Fibroblast of lung (primary cell): ENCODE measurements around the gene UBE2E2.

Experiments
- EZH2 ChIP-seq: IDR thresholded peaks from 2 replicates; pipeline ENCODE4 v1.5.1; 2012; ENCODE audit warnings: low read length, control low read depth, mild to moderate bottlenecking; ENCODE audit errors: missing control alignments
- TF ChIP-seq, protein P1 (sequence below), 2 donors: IDR thresholded peaks in 1 of 2; conservative IDR thresholded peaks in 1 of 2; 1 replicate in 1 of 2; 2 replicates in 1 of 2; pipeline ENCODE4 v1.5.1; 2011 to 2012; ENCODE audit warnings: low read length in 2 of 2, control low read depth in 1 of 2, inconsistent platforms in 1 of 2, low read depth in 1 of 2, mild to moderate bottlenecking in 1 of 2

DNA sequence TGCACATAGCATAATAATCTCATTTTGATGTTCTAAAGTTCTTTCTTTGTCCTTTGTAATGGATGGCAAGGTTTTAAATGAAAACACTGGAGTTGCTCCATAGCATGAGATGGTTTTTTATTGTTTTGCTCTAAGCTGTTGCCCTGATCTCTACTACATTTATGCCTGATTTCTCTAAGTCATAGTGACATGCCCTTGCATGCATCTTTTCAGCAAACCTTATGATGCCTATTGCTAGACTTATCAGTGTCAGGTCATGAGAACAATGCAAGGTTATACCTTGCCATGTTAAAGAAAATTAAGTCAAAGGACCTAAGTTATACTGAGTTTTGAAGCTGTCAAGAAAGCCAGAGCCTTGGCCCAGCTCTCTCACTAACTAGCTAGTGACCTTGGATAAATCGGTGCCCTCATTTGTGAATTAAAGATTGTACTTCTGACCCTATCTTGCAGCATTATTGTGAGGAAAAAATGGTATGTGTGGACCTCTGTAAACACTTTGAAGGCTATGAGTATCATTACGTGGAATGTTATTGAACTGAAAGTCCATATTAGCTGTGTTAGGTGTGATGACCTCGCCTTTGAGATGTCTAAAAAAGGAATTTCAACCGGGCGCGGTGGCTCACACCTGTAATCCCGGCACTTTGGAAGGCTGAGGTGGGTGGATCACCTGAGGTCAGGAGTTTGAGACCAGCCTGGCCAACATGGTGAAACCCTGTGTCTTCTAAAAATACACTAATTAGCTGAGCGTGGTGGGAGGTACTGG is 346.2 kb downstream of the UBE2E2 start:
- TF ChIP-seq, protein P1, sequence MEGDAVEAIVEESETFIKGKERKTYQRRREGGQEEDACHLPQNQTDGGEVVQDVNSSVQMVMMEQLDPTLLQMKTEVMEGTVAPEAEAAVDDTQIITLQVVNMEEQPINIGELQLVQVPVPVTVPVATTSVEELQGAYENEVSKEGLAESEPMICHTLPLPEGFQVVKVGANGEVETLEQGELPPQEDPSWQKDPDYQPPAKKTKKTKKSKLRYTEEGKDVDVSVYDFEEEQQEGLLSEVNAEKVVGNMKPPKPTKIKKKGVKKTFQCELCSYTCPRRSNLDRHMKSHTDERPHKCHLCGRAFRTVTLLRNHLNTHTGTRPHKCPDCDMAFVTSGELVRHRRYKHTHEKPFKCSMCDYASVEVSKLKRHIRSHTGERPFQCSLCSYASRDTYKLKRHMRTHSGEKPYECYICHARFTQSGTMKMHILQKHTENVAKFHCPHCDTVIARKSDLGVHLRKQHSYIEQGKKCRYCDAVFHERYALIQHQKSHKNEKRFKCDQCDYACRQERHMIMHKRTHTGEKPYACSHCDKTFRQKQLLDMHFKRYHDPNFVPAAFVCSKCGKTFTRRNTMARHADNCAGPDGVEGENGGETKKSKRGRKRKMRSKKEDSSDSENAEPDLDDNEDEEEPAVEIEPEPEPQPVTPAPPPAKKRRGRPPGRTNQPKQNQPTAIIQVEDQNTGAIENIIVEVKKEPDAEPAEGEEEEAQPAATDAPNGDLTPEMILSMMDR (conservative IDR thresholded peaks at IDR 0.05 in 1 of 2, IDR thresholded peaks at IDR 0.05 in 1 of 2; ENCODE audit: low read depth in 1 of 2, low read length in 2 of 2): no peak
- no peak for TF ChIP-seq EZH2
